GM19467 (cell line): ENCODE measurements around the gene TAF10.
A peak's percentile ranks its signal among the peaks of the same experiment; 100 is the strongest.

Experiments used
- ATAC-seq: cut with Tn5 transposase; IDR thresholded peaks from one replicate; pipeline ENCODE4 v1.9.1; 2021; ENCODE audit warnings: mild to moderate bottlenecking, moderate library complexity; ENCODE audit not compliant: unreplicated experiment

The TAF10 gene

GRCh38 chr11:6609502-6610015 is 2.5 kb downstream of the TAF10 start:
- ATAC-seq = no peak

- no peak for ATAC-seq
Observed at GRCh38 chr11:6608726-6609501, 3.1 kb downstream of the TAF10 start.

- ATAC-seq = no peak
Observed at GRCh38 chr11:6608011-6608410, 4.0 kb downstream of the TAF10 start.

GRCh38 chr11:6607190-6607795 is 4.7 kb downstream of the TAF10 start:
- ATAC-seq = no peak

GRCh38 chr11:6606471-6607189 is 5.4 kb downstream of the TAF10 start:
- peak; percentile 42 for ATAC-seq

- no peak for ATAC-seq
Observed at GRCh38 chr11:6604790-6605189, 7.2 kb downstream of the TAF10 start.

GRCh38 chr11:6604081-6604626 is 7.9 kb downstream of the TAF10 start:
- ATAC-seq = peak; percentile 21

GRCh38 chr11:6603287-6604080 is 8.5 kb downstream of the TAF10 start, which contains the start of the genes ILK and RRP8:
Gene ILK, plus strand, starts transcription at chr11:6603774. Its CDS starts 498 bp downstream, at chr11:6604272.
Gene RRP8, minus strand, starts transcription at chr11:6603616. Its CDS starts 114 bp downstream, at chr11:6603502.
- ATAC-seq = peak; percentile 75

GRCh38 chr11:6602096-6602940 is 9.7 kb downstream of the TAF10 start:
- ATAC-seq = no peak

- ATAC-seq = no peak
Observed at GRCh38 chr11:6601041-6601461, 11.0 kb downstream of the TAF10 start.

GRCh38 chr11:6599881-6600390 is 12.1 kb downstream of the TAF10 start:
- ATAC-seq = no peak

GRCh38 chr11:6599449-6599848 is 12.6 kb downstream of the TAF10 start:
- no peak for ATAC-seq

- no peak for ATAC-seq
Observed at GRCh38 chr11:6598555-6598954, 13.5 kb downstream of the TAF10 start.

- no peak for ATAC-seq
Observed at GRCh38 chr11:6596239-6596877, 15.7 kb downstream of the TAF10 start.

- ATAC-seq = no peak
Observed at GRCh38 chr11:6594142-6594768, 17.8 kb downstream of the TAF10 start.

GRCh38 chr11:6588018-6588417 is 24.0 kb downstream of the TAF10 start:
- no peak for ATAC-seq

GRCh38 chr11:6587360-6587953 is 24.6 kb downstream of the TAF10 start:
- ATAC-seq = no peak
